GM18520 (cell line): ENCODE measurements around the gene PRG2.
A peak's percentile ranks its signal among the peaks of the same experiment; 100 is the strongest.
"Not testable (repeated sequence)": the region's sequence is repeated elsewhere in the genome, so short reads cannot be mapped to it uniquely, and the experiment has no call there.

Source experiments
- ATAC-seq: cut with Tn5 transposase; IDR thresholded peaks from one replicate; pipeline ENCODE4 v1.9.1; 2021; ENCODE audit not compliant: unreplicated experiment

PRG2 gene

DNA sequence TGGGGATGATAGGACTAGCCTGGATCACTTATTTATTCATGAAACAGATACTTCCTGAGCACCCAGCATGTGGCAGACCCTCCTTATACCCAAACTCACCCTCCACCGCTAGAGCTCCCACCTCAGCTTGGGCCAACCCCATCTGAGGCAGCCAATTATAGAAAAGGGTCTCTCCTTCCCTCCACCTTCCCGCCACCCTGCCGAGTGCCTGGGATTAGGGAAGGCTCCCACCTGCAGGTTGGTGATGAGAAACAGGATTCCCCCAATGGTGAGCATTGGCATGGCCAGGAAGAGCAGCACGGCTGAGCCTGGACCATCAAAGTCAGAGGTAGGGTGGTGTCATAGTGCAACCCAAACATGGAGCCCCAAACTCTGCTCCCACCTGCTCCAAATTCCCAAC, 30.6 kb upstream of the PRG2 start:
- no peak for ATAC-seq

DNA sequence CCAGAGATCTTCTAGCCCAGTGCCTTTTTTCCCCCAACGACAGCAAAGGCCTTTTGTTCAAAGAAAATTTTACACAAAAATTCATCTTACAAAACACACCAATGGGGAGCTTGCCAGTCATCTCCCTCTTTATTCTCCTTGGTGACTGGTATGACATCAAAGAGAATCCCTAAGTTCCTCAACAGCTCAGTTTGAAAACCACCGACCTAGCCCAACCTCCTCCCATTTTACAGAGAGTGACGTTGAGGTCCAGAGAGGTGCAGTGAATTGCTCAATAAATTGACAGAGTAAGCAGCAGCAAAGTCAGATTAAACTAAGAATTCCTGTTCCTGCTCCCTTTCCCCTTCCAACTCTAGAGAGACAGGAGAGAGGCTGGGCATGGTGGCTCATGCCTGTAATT, 28.7 kb upstream of the PRG2 start:
- ATAC-seq: no peak

GRCh38 chr11:57418131-57418530, 27.7 kb upstream of the PRG2 start:
- ATAC-seq: no peak

GRCh38 chr11:57417056-57417455, 26.6 kb upstream of the PRG2 start:
- ATAC-seq: no peak

DNA sequence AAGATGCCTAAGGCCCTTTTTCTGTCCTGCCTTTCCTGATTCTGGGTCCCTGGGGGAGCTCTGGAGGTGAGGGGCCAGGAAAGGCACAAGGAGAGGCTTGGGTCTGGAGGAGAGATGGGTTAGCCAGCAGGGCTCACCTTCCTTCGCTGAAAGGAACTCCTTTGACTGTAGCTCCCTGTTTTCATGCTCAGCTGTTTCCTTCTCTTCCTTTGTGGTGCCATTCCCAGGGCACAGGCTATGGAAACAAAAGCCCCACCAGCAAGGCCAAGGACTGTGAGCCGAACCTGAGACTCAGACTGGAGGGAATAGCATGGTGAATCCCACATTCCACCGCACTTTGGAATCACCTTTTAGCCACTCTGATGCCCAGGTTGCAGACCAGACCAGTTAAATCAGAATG, 26.0 kb upstream of the PRG2 start:
- no peak for ATAC-seq

GRCh38 chr11:57414612-57415212, 24.3 kb upstream of the PRG2 start:
- ATAC-seq: no peak

GRCh38 chr11:57413681-57414080, 23.2 kb upstream of the PRG2 start:
- no peak for ATAC-seq

DNA sequence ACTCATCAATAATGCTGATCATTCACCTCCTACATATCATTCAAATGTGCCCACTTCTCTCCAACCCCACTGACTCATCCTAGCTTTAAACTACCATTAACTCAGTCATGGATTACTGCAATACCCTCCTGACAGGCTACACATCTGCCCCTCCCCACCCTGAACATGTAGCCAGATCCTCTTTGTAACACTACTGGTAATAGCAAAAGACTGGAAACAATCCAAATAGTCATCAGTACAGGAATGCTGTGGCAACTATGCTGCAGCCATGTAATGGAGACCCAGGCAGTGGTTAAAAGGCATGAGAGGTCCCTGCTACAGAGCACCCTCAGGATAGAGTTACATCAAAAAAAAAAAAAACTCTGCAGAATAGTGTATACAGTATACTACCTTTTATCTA, 19.8 kb upstream of the PRG2 start:
- ATAC-seq: no peak

DNA sequence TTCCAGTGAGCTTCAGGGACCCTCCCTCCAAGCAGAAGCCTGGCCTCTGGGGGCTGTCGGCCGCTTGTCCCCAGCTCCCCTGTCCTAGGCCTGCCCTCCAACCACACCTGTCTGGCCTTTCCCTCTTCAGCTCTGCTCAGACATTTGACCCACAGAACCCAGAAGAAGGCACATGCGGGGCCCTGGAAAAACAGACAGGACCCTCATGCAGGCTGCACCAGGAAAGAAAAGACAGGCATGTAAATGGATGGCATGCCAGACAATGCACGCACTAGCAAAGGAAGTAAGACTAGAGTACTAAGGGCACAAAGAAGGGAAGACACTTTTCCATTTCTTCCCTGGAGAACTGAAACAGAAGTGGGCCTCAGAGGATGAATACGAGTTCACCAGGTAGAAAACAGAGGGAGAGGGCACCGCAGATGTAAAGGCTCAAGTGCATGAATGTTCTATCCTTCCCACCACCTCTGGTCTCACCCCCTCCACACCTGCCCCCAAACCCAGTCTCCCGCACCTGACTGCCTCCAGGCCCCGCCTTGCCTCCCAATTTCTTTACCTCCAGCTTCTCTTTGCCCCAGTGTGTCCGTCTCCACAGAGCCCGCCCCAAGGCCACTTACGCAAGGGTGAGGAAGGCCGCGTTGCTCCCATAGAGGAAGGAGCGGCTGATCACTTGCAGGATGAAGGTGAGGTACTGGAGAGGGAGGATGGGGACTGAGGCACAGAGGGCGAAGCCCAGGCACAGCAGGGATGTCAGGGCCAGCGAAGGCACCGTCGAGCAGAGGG, 19.1 kb upstream of the PRG2 start:
- no peak for ATAC-seq

DNA sequence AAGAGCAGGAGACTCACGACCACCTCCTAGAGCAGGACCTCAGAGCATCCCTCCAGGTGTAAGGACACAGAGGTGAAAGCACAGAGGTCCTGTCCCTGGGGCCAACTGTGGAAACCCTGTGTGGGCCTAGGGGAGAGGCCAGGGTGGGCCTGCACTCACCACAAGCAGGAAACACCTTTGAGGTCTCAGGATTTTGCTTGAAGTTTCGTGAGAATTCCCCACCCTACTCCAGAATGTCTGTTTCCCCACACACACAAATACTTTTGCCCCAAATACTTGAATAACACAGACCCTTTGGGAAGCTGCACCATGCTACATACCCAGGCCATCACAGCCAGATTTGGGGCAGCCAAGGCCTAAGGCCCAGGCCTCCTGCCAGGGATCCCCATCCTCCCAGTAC, 18.3 kb upstream of the PRG2 start:
- ATAC-seq: no peak

DNA sequence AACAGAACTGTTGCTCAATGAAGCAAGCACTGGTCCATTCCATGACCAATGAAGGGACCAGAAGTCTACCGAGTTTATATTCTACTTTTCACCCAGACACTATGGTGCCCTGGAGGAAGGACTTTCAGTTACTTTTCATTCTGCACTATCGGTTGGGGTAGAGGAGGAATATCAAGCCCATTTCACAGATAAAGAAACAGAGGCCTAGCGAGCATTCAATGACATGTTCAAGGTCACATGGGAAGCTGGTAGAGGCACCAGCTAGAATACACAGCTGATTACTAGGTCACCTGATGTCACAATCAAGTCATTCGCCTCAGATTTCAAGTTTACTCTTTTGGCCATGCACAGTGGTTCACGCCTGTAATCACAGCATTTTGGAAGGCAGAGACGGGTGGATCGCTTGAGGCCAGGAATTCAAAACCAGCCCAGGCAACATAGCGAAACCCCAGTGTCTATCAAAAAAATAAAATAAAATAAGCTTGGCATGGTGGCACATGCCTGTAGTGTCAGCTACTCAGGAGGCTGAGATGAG, 17.6 kb upstream of the PRG2 start:
- ATAC-seq: no peak

DNA sequence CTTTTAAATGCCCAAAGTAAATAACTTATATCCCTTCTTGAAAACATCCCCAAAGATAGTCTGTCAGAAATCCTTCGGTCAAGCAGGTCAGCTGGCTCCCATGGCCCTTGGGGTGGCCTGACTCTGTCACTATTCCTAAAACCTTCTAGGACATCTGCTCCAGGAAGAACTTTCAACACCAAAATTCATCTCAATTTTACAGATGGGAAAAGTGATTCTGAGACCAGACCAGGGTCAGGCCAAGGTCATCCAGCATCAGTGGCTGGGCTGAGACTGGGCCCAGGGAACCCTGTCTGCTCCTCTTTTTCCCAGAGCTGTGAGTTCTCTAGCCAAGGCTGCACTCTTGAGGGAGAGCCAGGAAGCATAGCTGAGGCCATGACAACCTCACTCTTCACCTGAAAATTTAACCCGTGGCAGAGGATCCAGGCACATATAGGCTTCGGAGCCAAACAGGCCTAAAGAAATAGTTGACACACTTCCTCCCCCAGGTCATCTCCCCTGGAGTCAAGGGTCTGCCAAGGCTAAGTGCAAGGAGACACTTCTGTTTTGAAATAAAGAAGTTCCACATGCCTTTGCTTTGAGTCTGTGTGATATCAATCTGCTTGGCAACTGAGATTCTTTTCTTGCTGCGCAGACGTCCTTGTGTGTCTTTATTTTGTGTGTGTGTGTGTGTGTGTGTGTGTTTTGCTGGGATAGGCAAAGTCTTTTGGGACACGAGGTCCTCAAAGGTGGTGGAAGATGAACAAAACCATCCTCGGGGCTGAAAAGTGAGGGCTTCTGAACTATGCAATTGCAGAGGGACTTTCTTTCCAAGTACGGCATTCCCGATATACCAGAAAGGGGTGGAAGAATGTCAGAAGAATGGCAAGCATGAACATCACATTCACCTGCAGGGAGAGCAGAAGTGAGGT, 16.8 kb upstream of the PRG2 start:
- no peak for ATAC-seq

DNA sequence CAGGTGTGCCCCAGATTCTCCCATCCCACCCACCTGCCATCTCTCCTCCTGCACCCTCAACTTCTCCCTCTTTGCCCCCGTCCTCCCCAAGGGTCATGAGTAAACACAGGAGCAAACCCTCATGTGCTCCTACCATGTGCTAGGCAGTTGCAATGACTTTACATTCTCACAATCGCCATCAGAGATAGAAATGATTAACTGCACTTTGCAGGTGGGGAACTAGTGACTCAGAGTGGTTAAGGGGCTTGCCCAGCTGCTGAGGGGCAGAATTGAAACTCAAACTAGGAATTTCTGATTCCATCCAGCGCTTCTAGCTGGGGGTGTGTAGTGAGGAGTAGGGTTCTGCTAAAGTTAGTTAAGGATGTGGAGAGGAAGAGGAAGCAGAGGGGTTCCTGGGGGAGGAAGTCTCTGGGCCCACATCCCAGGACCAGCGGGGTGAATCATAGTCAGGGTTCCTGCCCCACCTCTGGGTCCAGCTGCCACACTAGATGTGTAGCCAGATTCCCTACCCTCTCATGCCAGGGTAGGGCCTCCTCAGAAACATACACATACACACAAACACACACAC, 16.0 kb upstream of the PRG2 start:
- peak; percentile 77 for ATAC-seq

- no peak for ATAC-seq
These were observed 14.9 kb upstream of the PRG2 start for GRCh38 chr11:57405271-57405860.

- ATAC-seq: no peak
These were observed 13.3 kb upstream of the PRG2 start for GRCh38 chr11:57403802-57404147.

DNA sequence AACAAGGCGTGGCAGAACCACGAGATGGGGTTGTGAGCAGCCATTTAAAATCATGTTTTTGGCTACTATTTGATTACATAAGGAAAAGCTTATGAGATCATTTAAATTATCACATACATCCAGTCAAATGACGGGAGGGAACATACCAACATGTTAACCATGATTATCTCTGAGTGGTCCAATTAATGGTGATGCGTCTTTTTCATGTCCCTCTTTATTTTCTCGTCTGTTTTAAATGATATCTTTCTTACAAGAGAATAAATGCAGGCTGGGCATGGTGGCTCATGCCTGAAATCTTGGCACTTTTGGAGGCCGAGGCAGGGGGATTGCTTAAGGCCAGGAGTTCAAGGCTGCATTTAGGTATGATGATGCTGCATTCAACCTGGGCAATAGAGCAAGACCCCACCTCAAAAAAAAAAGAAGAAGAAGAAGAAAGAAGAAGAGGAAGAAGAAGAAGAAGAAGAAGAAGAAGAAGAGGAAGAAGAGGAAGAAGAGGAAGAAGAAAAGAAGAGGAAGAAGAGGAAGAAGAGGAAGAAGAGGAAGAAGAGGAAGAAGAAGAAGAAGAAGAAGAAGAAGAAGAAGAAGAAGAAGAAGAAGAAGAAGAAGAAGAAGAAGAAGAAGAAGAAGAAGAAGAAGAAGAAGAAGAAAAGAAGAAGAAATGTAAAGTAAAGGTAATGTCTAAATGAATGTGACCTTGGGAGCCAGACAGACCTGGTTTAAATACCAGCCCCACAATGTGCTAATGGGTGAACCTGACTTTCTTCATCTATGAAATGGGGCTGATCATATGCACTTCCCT, 12.8 kb upstream of the PRG2 start:
- ATAC-seq: not testable (repeated sequence)

DNA sequence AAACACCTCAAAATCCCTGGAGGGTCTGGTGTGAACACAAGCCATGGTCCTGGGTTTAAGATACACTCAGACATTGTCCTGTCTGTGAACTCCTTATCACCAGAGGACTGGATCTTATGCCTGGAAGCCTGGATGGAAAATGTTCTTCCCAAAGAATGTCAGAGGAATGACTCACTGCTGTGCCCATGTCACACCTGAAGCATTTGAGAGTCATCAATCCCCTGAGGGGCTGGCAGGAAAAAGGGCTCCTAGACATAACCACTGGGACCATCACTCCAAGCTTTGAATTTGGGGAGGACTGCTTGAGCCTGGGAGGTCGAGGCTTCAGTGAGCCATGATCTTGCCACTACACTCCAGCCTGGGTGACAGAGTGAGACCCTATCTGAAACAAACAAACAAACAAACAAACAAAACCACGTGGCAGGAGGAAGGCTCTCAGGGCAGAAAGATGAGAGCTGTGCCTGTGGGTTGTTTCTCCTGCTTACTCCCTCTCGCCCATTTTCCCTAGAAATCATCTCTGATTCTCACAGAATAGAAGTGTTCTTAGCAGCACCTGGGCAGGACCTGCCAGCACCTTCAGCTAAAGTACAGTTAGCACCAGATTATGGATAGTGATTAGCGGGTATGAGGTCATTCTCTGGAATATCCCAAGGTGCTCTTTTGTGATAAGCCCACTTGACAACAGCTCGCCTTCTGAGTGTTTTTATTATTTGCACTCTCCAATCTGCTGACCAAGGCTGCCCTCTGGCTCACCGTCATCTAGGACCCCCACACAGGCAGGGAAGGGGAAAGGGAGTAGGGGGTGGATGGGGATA, 11.9 kb upstream of the PRG2 start:
- ATAC-seq: no peak

GRCh38 chr11:57399972-57400578, 9.6 kb upstream of the PRG2 start:
- ATAC-seq: no peak

- no peak for ATAC-seq
These were observed 8.8 kb upstream of the PRG2 start for GRCh38 chr11:57399221-57399620.
